Sigmoid colon (tissue), 4 donors: ENCODE data around the gene GAMT.

Experiments
- CTCF ChIP-seq, 4 experiments: fragments of 450-650 bp in 3 of 4; fragments of 200-600 bp in 1 of 4; IDR thresholded peaks; one replicate each; pipeline ENCODE4 v1.5.1; 2016 to 2019; ENCODE audit warnings: antibody characterized with exemption in 4 of 4, mild to moderate bottlenecking in 3 of 4, moderate library complexity in 2 of 4
- EP300 ChIP-seq, 4 donors: sonication (generic); formaldehyde crosslinking; IDR thresholded peaks; one replicate each; pipeline ENCODE4 v1.6.1; 2017; ENCODE audit warnings: antibody characterized with exemption in 4 of 4

- no peak for TF ChIP-seq CTCF (IDR thresholded peaks at IDR 0.05)
- TF ChIP-seq EP300 (IDR thresholded peaks at IDR 0.05): no peak
Measured at GRCh38 chr19:1400281-1401137, 833 bp downstream of the GAMT start.
